H1 (cell line): ENCODE measurements around the gene MBNL1. TPM values are rescaled to one million over a fixed set of nuclear protein-coding genes. Genes with fewer than 3 reads are reported as not detected.

Experiments
- CTCF ChIA-PET: fragments of 300-600 bp; sonication (Branson Sonifier 250); formaldehyde crosslinking; loops from one replicate; lab custom pipeline; 2021; ENCODE audit not compliant: partially characterized antibody; lab: Charles Lee
- POLR2A ChIA-PET: fragments of 300-600 bp; sonication (Branson Sonifier 250); formaldehyde crosslinking; loops from one replicate; lab custom pipeline; 2021; ENCODE audit warnings: inconsistent platforms; ENCODE audit not compliant: partially characterized antibody; lab: Charles Lee
- DNase-seq, 2 experiments: peaks; one replicate each; pipeline versions ENCODE4 v3.0.0 to v3.0.0-alpha.2; 2010 to 2022; ENCODE audit warnings: low spot score in 2 of 2, low read depth in 1 of 2, mixed read lengths in 1 of 2
- FAIRE-seq: peaks from 2 replicates; lab custom pipeline; 2011; peaks lifted over from hg19 to GRCh38; lab: Jason Lieb, UNC
- H2AFZ ChIP-seq: 2 replicates; pipeline ENCODE4 v1.8.1; 2012; ENCODE audit warnings: low read length, inconsistent platforms
- H2AK5ac ChIP-seq: 2 replicates; pipeline ENCODE4 v1.6.1; 2013; ENCODE audit warnings: low read depth, low read length
- H2BK120ac ChIP-seq: replicated peaks from 2 replicates; pipeline ENCODE3; 2013; ENCODE audit warnings: low read depth, low read length, inconsistent platforms
- H2BK12ac ChIP-seq: 2 replicates; pipeline ENCODE4 v1.6.1; 2013; ENCODE audit warnings: low read depth, low read length
- H2BK15ac ChIP-seq: 2 replicates; pipeline ENCODE4 v1.6.1; 2013; ENCODE audit warnings: low read length
- H2BK20ac ChIP-seq: 2 replicates; pipeline ENCODE4 v1.6.1; 2013; ENCODE audit warnings: low read length
- H2BK5ac ChIP-seq: 2 replicates; pipeline ENCODE4 v1.6.1; 2013; ENCODE audit warnings: low read depth, low read length
- H3K14ac ChIP-seq: 2 replicates; pipeline ENCODE4 v1.6.1; 2013; ENCODE audit warnings: inconsistent platforms; ENCODE audit not compliant: insufficient read length
- H3K18ac ChIP-seq: 2 replicates; pipeline ENCODE4 v1.6.1; 2013; ENCODE audit warnings: low read length; ENCODE audit errors: extremely low read depth
- H3K23ac ChIP-seq: 2 replicates; pipeline ENCODE4 v1.6.1; 2013; ENCODE audit warnings: inconsistent platforms; ENCODE audit not compliant: insufficient read length
- H3K23me2 ChIP-seq: 2 replicates; pipeline ENCODE4 v1.6.1; 2013; ENCODE audit warnings: low read depth, low read length
- H3K27ac ChIP-seq: 2 replicates; pipeline ENCODE4 v1.6.1; 2011; ENCODE audit warnings: low read depth, low read length, inconsistent platforms
- H3K27me3 ChIP-seq, 4 experiments: replicated peaks in 1 of 4; 1 replicate in 1 of 4; 2 replicates in 3 of 4; pipeline versions ENCODE4 v1.6.1 to v1.8.1; 2011 to 2013; ENCODE audit warnings: low read length in 3 of 4, mild to moderate bottlenecking in 3 of 4, inconsistent platforms in 2 of 4, mixed read lengths in 2 of 4, moderate library complexity in 1 of 4; ENCODE audit not compliant: control insufficient read depth in 3 of 4, insufficient read depth in 3 of 4; ENCODE audit errors: extremely low read depth in 1 of 4
- H3K36me3 ChIP-seq, 4 experiments: 2 replicates each; pipeline versions ENCODE4 v1.6.1 to v1.8.1; 2011 to 2013; ENCODE audit warnings: mild to moderate bottlenecking in 4 of 4, low read length in 3 of 4, moderate library complexity in 2 of 4, control low read depth in 1 of 4, inconsistent platforms in 1 of 4; ENCODE audit not compliant: insufficient read depth in 4 of 4, control insufficient read depth in 2 of 4
- H3K4ac ChIP-seq: replicated peaks from 2 replicates; pipeline ENCODE3; 2013; ENCODE audit warnings: low read length, low read depth, mixed read lengths, inconsistent platforms; ENCODE audit not compliant: insufficient read length
- H3K4me1 ChIP-seq, 4 experiments: replicated peaks in 1 of 4; 1 replicate in 1 of 4; 2 replicates in 3 of 4; pipeline versions ENCODE4 v1.6.1 to v1.8.1; 2011 to 2013; ENCODE audit warnings: low read length in 3 of 4, inconsistent platforms in 2 of 4, mixed read lengths in 1 of 4; ENCODE audit not compliant: insufficient read depth in 4 of 4, control insufficient read depth in 3 of 4
- H3K4me2 ChIP-seq, 2 experiments: 2 replicates each; pipeline versions ENCODE4 v1.6.1 to v1.8.1; 2011 to 2013; ENCODE audit warnings: low read depth in 2 of 2, low read length in 2 of 2, control low read depth in 1 of 2, inconsistent platforms in 1 of 2, mild to moderate bottlenecking in 1 of 2; ENCODE audit not compliant: insufficient read depth in 1 of 2
- H3K4me3 ChIP-seq, 4 experiments: fragments of 200-600, 300-600 bp in 1 of 4; sonication (generic), shearing (Covaris generic), sonication (Bioruptor Twin) in 1 of 4; 2 replicates each; pipeline versions ENCODE4 v1.5.1 to v1.8.1; 2011 to 2016; ENCODE audit warnings: low read length in 4 of 4, low read depth in 3 of 4, control low read depth in 2 of 4, inconsistent platforms in 2 of 4, mild to moderate bottlenecking in 2 of 4, mixed read lengths in 1 of 4, moderate library complexity in 1 of 4; ENCODE audit not compliant: insufficient read depth in 2 of 4; ENCODE audit errors: extremely low read depth in 1 of 4
- H3K56ac ChIP-seq: replicated peaks from 2 replicates; pipeline ENCODE3; 2013; ENCODE audit warnings: low read depth, mild to moderate bottlenecking, mixed read lengths, low read length, inconsistent platforms; ENCODE audit not compliant: insufficient read length
- H3K79me1 ChIP-seq: 2 replicates; pipeline ENCODE4 v1.6.1; 2013; ENCODE audit warnings: low read depth, low read length, control low read depth
- H3K79me2 ChIP-seq, 2 experiments: 2 replicates each; pipeline versions ENCODE4 v1.6.1 to v1.8.1; 2012 to 2013; ENCODE audit warnings: low read length in 2 of 2, mild to moderate bottlenecking in 2 of 2, inconsistent platforms in 1 of 2; ENCODE audit not compliant: insufficient read depth in 2 of 2, control insufficient read depth in 1 of 2
- H3K9ac ChIP-seq, 4 experiments: replicated peaks in 1 of 4; 1 replicate in 1 of 4; 2 replicates in 3 of 4; pipeline versions ENCODE4 v1.6.1 to v1.8.1; 2011 to 2013; ENCODE audit warnings: low read depth in 3 of 4, low read length in 3 of 4, control low read depth in 2 of 4, mild to moderate bottlenecking in 2 of 4, moderate library complexity in 2 of 4, inconsistent platforms in 1 of 4; ENCODE audit errors: extremely low read depth in 1 of 4
- H3K9me3 ChIP-seq, 2 experiments: 2 replicates each; pipeline versions ENCODE4 v1.6.1 to v1.8.1; 2012 to 2013; ENCODE audit warnings: mild to moderate bottlenecking in 2 of 2, moderate library complexity in 2 of 2, control low read depth in 1 of 2, inconsistent platforms in 1 of 2, low read depth in 1 of 2, low read length in 1 of 2, mixed read lengths in 1 of 2; ENCODE audit not compliant: insufficient read depth in 2 of 2
- H4K20me1 ChIP-seq, 2 experiments: replicated peaks in 1 of 2; 2 replicates each; pipeline versions ENCODE3 to v1.8.1; 2011 to 2013; ENCODE audit warnings: inconsistent platforms in 2 of 2, low read length in 2 of 2, mild to moderate bottlenecking in 1 of 2; ENCODE audit not compliant: insufficient read depth in 2 of 2, control insufficient read depth in 1 of 2
- H4K5ac ChIP-seq: 2 replicates; pipeline ENCODE4 v1.6.1; 2013; ENCODE audit warnings: low read length, low read depth, mixed read lengths, inconsistent platforms; ENCODE audit not compliant: insufficient read length
- H4K8ac ChIP-seq: 2 replicates; pipeline ENCODE4 v1.8.0; 2013; ENCODE audit warnings: mild to moderate bottlenecking, moderate library complexity, low read length, inconsistent platforms; ENCODE audit not compliant: insufficient read depth; ENCODE audit errors: extremely low read depth
- H4K91ac ChIP-seq: replicated peaks from 2 replicates; pipeline ENCODE3; 2013; ENCODE audit warnings: low read length, mixed read lengths, inconsistent platforms; ENCODE audit not compliant: insufficient read length
- CEBPB ChIP-seq: IDR thresholded peaks from 2 replicates; pipeline ENCODE4 v1.6.1; 2012; ENCODE audit warnings: low read depth, low read length
- CREB1 ChIP-seq: IDR thresholded peaks from 2 replicates; pipeline ENCODE4 v1.6.1; 2012; ENCODE audit warnings: inconsistent platforms
- EP300 ChIP-seq, 2 experiments: IDR thresholded peaks; 1 replicate in 1 of 2; 2 replicates in 1 of 2; pipeline ENCODE4 v1.6.1; 2011 to 2012; ENCODE audit warnings: low read depth in 2 of 2, low read length in 2 of 2, mild to moderate bottlenecking in 2 of 2, borderline replicate concordance in 1 of 2, inconsistent platforms in 1 of 2, moderate library complexity in 1 of 2
- GTF2F1 ChIP-seq: IDR thresholded peaks from 2 replicates; pipeline ENCODE4 v1.6.1; 2012; ENCODE audit warnings: low read depth, low read length, improper control_type of control experiment, borderline replicate concordance
- JUN ChIP-seq: IDR thresholded peaks from 2 replicates; pipeline ENCODE4 v1.6.1; 2011; ENCODE audit warnings: low read depth, mild to moderate bottlenecking, improper control_type of control experiment, low read length
- MAFK ChIP-seq: IDR thresholded peaks from 2 replicates; pipeline ENCODE4 v1.6.1; 2012; ENCODE audit warnings: low read depth, mild to moderate bottlenecking, improper control_type of control experiment, low read length
- POLR2A ChIP-seq, 2 experiments: IDR thresholded peaks; 1 replicate in 1 of 2; 2 replicates in 1 of 2; pipeline ENCODE4 v1.6.1; 2011; ENCODE audit warnings: low read depth in 2 of 2, low read length in 2 of 2, mild to moderate bottlenecking in 2 of 2; ENCODE audit errors: control extremely low read depth in 1 of 2
- POU5F1 ChIP-seq: IDR thresholded peaks from 2 replicates; pipeline ENCODE4 v1.6.1; 2011; ENCODE audit warnings: low read depth, mild to moderate bottlenecking, low read length, moderate library complexity
- RXRA ChIP-seq: IDR thresholded peaks from 2 replicates; pipeline ENCODE4 v1.6.1; 2011; ENCODE audit warnings: low read depth, mild to moderate bottlenecking, low read length, moderate library complexity; ENCODE audit not compliant: insufficient read depth
- SP4 ChIP-seq: IDR thresholded peaks from 2 replicates; pipeline ENCODE4 v1.6.1; 2012; ENCODE audit warnings: low read length, inconsistent platforms
- WGBS, 2 experiments: shearing (Covaris generic) in 1 of 2; methylation state at CpG; one replicate each; pipeline versions ENCODE4 v1.1.6 to v1.1.7; 2013 to 2015; ENCODE audit warnings: low lambda C conversion rate in 2 of 2, mixed read lengths in 2 of 2, inconsistent platforms in 1 of 2, low coverage in 1 of 2, missing lambda C conversion rate in 1 of 2; ENCODE audit not compliant: insufficient replicate concordance in 2 of 2, insufficient coverage in 1 of 2, insufficient read length in 1 of 2; ENCODE audit errors: extremely low coverage in 1 of 2, missing lambda C conversion rate in 1 of 2; 5-methylcytosine and 5-hydroxymethylcytosine counted together
- polyA plus RNA-seq, 7 experiments: library from polyadenylated mRNA; depleted of rRNA in 3 of 7; stranded (reverse) in 5 of 7; unstranded in 2 of 7; fragments of >200 nt in 5 of 7; fragments of 200-250 nt in 2 of 7; gene quantifications; 1 replicate in 5 of 7; 2 replicates in 1 of 7; 4 replicates in 1 of 7; pipeline versions ENCODE4 v1.2.1 to v1.2.3, GENCODE V29; 2011 to 2013; ENCODE audit warnings: missing spikeins in 2 of 7, mixed read lengths in 2 of 7
- total RNA-seq: library from RNA; stranded (reverse); fragmentation: NEBNext Ultra II Directional; extraction: Animal tissue kit (Norgen Biotek cat#: 25700); gene quantifications from 2 replicates; pipeline ENCODE4 v1.2.1, GENCODE V29; 2021

The MBNL1 gene
- total and polyA plus RNA-seq, 2 of the 8 experiments (the other 6 are each of a cell fraction or from before 2014, with no cell fraction given) = 5.0 to 16.4 TPM

DNA sequence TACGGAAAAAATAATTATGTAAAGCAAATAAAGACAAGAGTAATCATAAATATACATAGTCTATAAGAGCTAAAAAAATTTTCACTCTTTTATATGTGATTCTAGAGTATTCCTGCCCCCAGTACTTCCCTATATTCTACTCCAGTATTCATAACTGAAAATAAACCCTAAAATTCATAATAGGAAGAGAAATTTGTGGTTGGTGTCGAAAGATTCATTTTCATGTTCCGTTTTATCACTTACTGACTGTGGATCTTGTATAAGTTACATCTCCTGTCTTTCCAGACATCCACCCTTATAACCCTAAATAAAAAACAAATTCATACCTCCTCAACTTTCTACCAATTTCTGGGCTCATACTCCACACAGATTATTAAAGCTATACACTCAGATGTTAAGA lies 16.0 kb upstream of the MBNL1 start:
- Histone ChIP-seq H3K27ac (no peak overlapping the region), H2BK15ac (no peak overlapping the region), H2AK5ac (no peak overlapping the region), H4K8ac (no peak overlapping the region), H3K14ac (no peak overlapping the region), H2BK5ac (no peak overlapping the region), H3K9ac (no peak overlapping the region), H4K5ac (no peak overlapping the region), H3K56ac (no peak overlapping the region), H3K4me1 (no peaks in the 10 kb centered on the region), H2BK12ac (no peak overlapping the region), H3K27me3 (no peaks in the 10 kb centered on the region), H3K4me2 (no peak overlapping the region), H2BK20ac (no peak overlapping the region), H3K23ac (no peak overlapping the region), H3K79me2 (no peaks in the 10 kb centered on the region), H3K18ac (no peak overlapping the region), H4K20me1 (no peaks in the 10 kb centered on the region), H3K36me3 (no peaks in the 10 kb centered on the region), H2BK120ac (no peak overlapping the region), H4K91ac (no peak overlapping the region), H3K9me3 (no peaks in the 10 kb centered on the region), H3K4me3 (no peak overlapping the region), H2AFZ (no peak overlapping the region), H3K23me2 (no peaks in the 10 kb centered on the region), H3K4ac (no peak overlapping the region), H3K79me1 (no peaks in the 10 kb centered on the region)
- WGBS, 2 experiments = 90% methylated on average over 3 of the region's 3 CpGs; no CpG with 5 or more reads in 1 of the 2 experiments
- DNase-seq = no peak
- ChIA-PET CTCF (interaction anchor here (0.9 kb wide), 1 partner anchor 10 kb away, joined by 3 read pairs; no protein-coding TSS in a partner anchor), POLR2A (no interaction called here)
- FAIRE-seq = no peak
- TF ChIP-seq SP4 (no peak), CREB1 (no peak), MAFK (no peak), GTF2F1 (no peak), POU5F1 (no peak), RXRA (no peak), JUN (no peak), EP300 (IDR thresholded peaks at IDR 0.05; ENCODE audit: borderline replicate concordance in 1 of 2, low read depth in 2 of 2, low read length in 2 of 2) (no peak), POLR2A (IDR thresholded peaks at IDR 0.05; ENCODE audit: control extremely low read depth in 1 of 2, low read depth in 2 of 2, low read length in 2 of 2) (no peak), CEBPB (no peak)
